Raji (cell line): ENCODE data around the gene ATXN7L1.

ENCODE experiments used
- POLR2A ChIP-seq: IDR thresholded peaks from 2 replicates; pipeline ENCODE4 v1.6.1; 2011; ENCODE audit warnings: low read depth, low read length, control low read depth; ENCODE audit not compliant: insufficient read depth

Gene ATXN7L1

GRCh38 chr7:105743351-105744090 lies 132.9 kb downstream of the ATXN7L1 start:
- TF ChIP-seq POLR2A = no peak

GRCh38 chr7:105742787-105743186 lies 133.6 kb downstream of the ATXN7L1 start:
- no peak for TF ChIP-seq POLR2A

DNA sequence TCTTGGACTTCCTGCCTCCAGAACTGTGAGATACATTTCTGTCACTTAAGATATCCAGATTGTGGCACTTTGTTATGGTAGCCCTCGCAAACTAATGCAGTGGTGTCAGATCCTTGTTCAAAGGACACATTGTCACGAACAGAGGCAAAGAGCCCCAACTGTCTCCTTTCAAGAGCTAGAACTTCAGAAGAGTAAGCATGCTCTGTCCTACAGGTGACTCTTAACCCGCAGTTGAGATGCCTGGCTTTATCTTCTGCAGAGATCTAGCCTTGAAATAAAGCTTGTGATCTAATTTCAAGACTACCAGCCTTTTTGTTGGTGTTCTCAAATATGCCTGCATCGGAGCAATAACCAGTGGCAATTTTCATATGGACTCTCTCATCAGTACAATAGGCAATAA lies 134.4 kb downstream of the ATXN7L1 start:
- TF ChIP-seq POLR2A = no peak

- TF ChIP-seq POLR2A = no peak
Measured at GRCh38 chr7:105738133-105738532, 138.3 kb downstream of the ATXN7L1 start.

- TF ChIP-seq POLR2A = no peak
Measured at GRCh38 chr7:105734233-105734632, 142.2 kb downstream of the ATXN7L1 start.

DNA sequence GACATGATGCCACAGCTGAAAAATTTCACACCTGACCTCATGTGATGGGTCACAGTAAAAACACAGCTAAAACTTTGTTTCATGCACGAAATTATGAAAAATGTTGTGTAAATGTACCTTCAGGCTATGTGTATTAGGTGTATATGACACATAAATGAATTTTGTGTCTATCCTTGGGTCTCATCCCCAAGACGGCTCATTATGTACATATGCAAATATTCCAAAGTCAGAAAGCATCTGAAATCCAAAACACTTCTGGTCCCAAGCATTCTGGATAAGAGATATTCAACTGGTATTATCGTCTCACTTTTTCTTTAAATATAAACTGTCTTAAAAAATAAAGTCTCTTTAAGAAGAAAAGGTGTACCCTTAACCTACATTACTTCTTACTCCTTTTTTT lies 145.4 kb downstream of the ATXN7L1 start:
- no peak for TF ChIP-seq POLR2A

- no peak for TF ChIP-seq POLR2A
Measured at GRCh38 chr7:105728028-105728427, 148.4 kb downstream of the ATXN7L1 start.

DNA sequence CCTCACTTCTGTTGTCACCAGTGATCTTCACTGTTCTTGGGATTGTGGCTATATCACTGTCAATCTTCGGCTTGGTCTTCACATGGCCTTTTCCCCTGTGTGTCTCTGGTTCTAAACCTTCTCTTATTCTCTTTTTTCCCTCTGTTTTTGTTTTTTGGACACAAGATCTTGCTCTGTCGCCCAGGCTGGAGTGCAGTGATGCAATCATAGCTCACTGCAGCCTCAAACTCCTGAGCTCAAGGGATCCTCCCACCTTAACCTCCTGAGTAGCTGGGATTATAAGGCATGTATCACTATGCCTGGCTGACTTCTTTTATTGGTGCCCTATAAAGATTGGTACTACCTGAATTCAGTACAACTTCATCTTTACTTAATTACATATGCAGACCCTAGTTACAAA lies 151.7 kb downstream of the ATXN7L1 start:
- TF ChIP-seq POLR2A = no peak

DNA sequence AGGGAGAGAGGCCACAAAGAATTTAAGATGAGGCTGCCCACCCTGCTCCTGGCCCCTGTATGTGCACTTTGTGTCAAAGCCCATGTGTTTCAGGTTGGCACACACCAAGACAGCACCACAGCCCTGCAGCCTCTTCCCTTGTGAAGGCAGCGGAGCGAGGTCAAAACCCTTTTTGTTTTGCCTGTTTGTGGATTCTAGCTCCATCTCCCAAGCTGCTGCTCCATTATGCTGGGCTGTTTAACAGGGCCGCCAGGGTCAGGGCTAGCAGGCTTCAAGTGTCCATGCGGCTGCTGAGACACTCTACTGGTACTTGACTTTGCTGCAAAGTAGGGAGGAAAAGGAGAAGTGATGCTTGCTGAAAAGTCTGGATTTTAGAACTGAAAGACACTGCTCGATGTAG lies 152.8 kb downstream of the ATXN7L1 start:
- TF ChIP-seq POLR2A = no peak

GRCh38 chr7:105721571-105722104 lies 154.8 kb downstream of the ATXN7L1 start:
- no peak for TF ChIP-seq POLR2A

DNA sequence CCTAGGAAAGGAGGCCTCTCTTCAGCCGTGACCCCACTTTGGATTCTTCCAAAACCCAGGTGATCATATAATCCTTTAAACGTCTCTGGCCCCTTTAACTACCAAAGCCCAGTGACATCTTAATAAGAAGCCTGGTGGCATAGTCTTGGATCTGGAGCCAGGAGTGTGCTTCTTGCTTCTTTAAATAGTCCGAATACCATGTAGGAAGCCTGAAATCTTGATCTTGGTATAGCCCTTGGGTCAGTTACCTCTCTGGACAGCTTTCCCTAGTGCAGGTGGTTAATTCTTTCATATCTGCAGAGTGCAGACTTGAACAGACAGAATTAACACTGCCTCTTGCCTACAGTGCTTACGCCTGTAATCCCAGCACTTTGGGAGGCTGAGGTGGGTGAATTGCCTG lies 156.5 kb downstream of the ATXN7L1 start:
- TF ChIP-seq POLR2A = no peak

GRCh38 chr7:105719395-105719794 lies 157.0 kb downstream of the ATXN7L1 start:
- no peak for TF ChIP-seq POLR2A

- TF ChIP-seq POLR2A = no peak
Measured at GRCh38 chr7:105718511-105718925, 157.9 kb downstream of the ATXN7L1 start.

DNA sequence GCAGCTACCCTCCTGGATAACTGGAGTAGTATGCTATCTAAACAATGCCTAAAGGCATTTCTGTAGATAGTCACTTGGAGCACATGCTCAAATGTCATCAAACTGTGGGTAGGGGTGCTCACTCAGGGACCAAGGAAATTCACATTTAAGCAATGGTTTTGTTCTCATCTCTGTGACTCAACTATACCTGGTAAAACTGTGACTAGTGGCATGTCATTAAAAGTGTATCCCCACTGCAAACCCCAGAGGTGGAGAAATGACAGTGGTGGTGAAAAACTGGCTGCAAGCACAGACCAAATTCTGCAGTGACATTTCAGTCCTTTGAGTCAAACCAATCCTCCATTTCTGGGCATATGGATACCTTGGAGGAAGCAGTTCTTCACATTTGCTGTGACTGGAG lies 160.9 kb downstream of the ATXN7L1 start:
- TF ChIP-seq POLR2A = no peak

- TF ChIP-seq POLR2A = no peak
Measured at GRCh38 chr7:105713488-105714465, 162.6 kb downstream of the ATXN7L1 start.

DNA sequence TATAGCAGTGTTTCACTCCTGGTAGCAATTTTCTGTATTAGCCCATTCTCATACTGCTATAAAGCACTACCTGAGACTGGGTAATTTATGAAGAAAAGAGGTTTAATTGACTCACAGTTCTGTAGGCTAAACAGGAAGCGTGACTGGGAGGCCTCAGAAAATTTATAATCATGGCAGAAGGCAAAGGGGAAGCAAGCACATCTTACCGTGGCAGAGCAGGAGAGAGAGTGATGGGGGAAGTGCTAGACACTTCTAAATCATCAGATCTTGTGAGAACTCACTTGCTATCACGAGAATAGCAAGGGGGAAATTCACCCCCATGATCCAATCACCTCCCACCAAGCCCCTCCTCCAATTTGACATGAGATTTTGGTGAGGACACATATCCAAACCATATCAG lies 163.5 kb downstream of the ATXN7L1 start:
- TF ChIP-seq POLR2A = no peak
